SK-N-SH (cell line): ENCODE measurements around the gene PLLP. TPM values are rescaled to one million over a fixed set of nuclear protein-coding genes. Genes with fewer than 3 reads are reported as not detected.

Source experiments
- CTCF ChIA-PET: fragments of 300-600, 350-600 bp; formaldehyde crosslinking; extraction: SDS; loops from one replicate; lab custom pipeline; 2021; lab: Yijun Ruan, JAX
- POLR2A ChIA-PET: fragments of 350-600 bp; sonication (Branson Sonifier 250); formaldehyde crosslinking; extraction: SDS; loops from one replicate; lab custom pipeline; 2020; ENCODE audit warnings: antibody characterized with exemption, inconsistent platforms; lab: Yijun Ruan, JAX
- DNase-seq: peaks from one replicate; pipeline ENCODE4 v3.0.0; 2012
- H2AFZ ChIP-seq: fragments of 200-600 bp; sonication (generic); 2 replicates; pipeline ENCODE4 v1.8.1; 2016; ENCODE audit warnings: antibody characterized with exemption, mild to moderate bottlenecking, low read depth
- H3F3A ChIP-seq: fragments of 200-600 bp; sonication (generic); replicated peaks from 2 replicates; pipeline ENCODE3; 2016; ENCODE audit warnings: antibody characterized with exemption, mild to moderate bottlenecking; ENCODE audit not compliant: insufficient read depth
- H3K27ac ChIP-seq, 2 experiments: fragments of 200-500 bp in 1 of 2; fragments of 200-600 bp in 1 of 2; sonication (Bioruptor generic) in 1 of 2; sonication (generic), shearing (Covaris generic) in 1 of 2; 2 replicates each; pipeline versions ENCODE4 v1.5.1 to v1.6.1; 2014 to 2016; ENCODE audit warnings: low read depth in 2 of 2, inconsistent platforms in 1 of 2, low read length in 1 of 2, mild to moderate bottlenecking in 1 of 2, mixed read lengths in 1 of 2
- H3K27me3 ChIP-seq: fragments of 200-600 bp; sonication (generic), shearing (Covaris generic); 2 replicates; pipeline ENCODE4 v1.6.1; 2016; ENCODE audit warnings: mixed run types; ENCODE audit not compliant: insufficient read depth
- H3K36me3 ChIP-seq, 2 experiments: fragments of 200-500 bp in 1 of 2; fragments of 200-600 bp in 1 of 2; sonication (Bioruptor generic) in 1 of 2; sonication (generic) in 1 of 2; replicated peaks in 1 of 2; 2 replicates each; pipeline versions ENCODE3 to v1.5.1; 2014 to 2016; ENCODE audit warnings: low read length in 1 of 2, mild to moderate bottlenecking in 1 of 2; ENCODE audit not compliant: insufficient read depth in 2 of 2, control insufficient read depth in 1 of 2
- H3K4me1 ChIP-seq, 2 experiments: fragments of 200-500 bp in 1 of 2; fragments of 200-600 bp in 1 of 2; sonication (Bioruptor generic) in 1 of 2; sonication (generic), shearing (Covaris generic) in 1 of 2; 2 replicates each; pipeline versions ENCODE4 v1.5.1 to v1.6.1; 2014 to 2016; ENCODE audit warnings: low read depth in 1 of 2, low read length in 1 of 2, mixed run types in 1 of 2; ENCODE audit not compliant: insufficient read depth in 2 of 2, control insufficient read depth in 1 of 2
- H3K4me2 ChIP-seq: fragments of 200-600 bp; sonication (generic), shearing (Covaris generic); 2 replicates; pipeline ENCODE4 v1.6.1; 2017; ENCODE audit warnings: mixed run types
- H3K4me3 ChIP-seq, 2 experiments: fragments of 200-500 bp in 1 of 2; fragments of 200-600 bp in 1 of 2; sonication (Bioruptor generic) in 1 of 2; sonication (generic), shearing (Covaris generic) in 1 of 2; 2 replicates each; pipeline versions ENCODE4 v1.5.1 to v1.8.1; 2014 to 2016; ENCODE audit warnings: low read depth in 2 of 2, inconsistent platforms in 1 of 2, low read length in 1 of 2, mild to moderate bottlenecking in 1 of 2, mixed read lengths in 1 of 2, moderate library complexity in 1 of 2
- H3K79me2 ChIP-seq: fragments of 200-600 bp; sonication (generic); 2 replicates; pipeline ENCODE4 v1.8.1; 2017; ENCODE audit warnings: mild to moderate bottlenecking; ENCODE audit not compliant: insufficient read depth
- H3K9ac ChIP-seq: fragments of 200-600 bp; sonication (generic); 2 replicates; pipeline ENCODE4 v1.6.1; 2017; ENCODE audit warnings: mixed run types
- H3K9me2 ChIP-seq: fragments of 200-600 bp; sonication (generic); 2 replicates; pipeline ENCODE4 v1.6.1; 2017; ENCODE audit warnings: mixed run types
- H3K9me3 ChIP-seq: fragments of 200-600 bp; sonication (generic); 2 replicates; pipeline ENCODE4 v1.6.1; 2017; ENCODE audit warnings: mixed run types, mild to moderate bottlenecking, moderate library complexity
- H4K20me1 ChIP-seq: fragments of 200-600 bp; sonication (generic); 2 replicates; pipeline ENCODE4 v1.6.1; 2017; ENCODE audit warnings: mild to moderate bottlenecking, mixed run types; ENCODE audit not compliant: insufficient read depth
- JUND ChIP-seq: IDR thresholded peaks from 2 replicates; pipeline ENCODE4 v1.4.0; 2012
- WGBS: methylation state at CpG from one replicate; pipeline ENCODE4 v1.1.6; 2017; ENCODE audit warnings: low lambda C conversion rate; 5-methylcytosine and 5-hydroxymethylcytosine counted together
- polyA plus RNA-seq, 3 experiments: library from polyadenylated mRNA; depleted of rRNA; stranded (reverse); fragments of >200 nt; gene quantifications; 2 replicates each; pipeline ENCODE4 v1.2.3, GENCODE V29; 2012
- small RNA-seq, 7 experiments: library from RNA; depleted of rRNA; stranded (forward); fragments of <200 nt; gene quantifications; one replicate each; pipeline ENCODE3, GENCODE V24; 2012

PLLP gene
- polyA plus RNA-seq, 1 of the 3 experiments (the other 2 are of a cell fraction): 1.3 TPM

DNA sequence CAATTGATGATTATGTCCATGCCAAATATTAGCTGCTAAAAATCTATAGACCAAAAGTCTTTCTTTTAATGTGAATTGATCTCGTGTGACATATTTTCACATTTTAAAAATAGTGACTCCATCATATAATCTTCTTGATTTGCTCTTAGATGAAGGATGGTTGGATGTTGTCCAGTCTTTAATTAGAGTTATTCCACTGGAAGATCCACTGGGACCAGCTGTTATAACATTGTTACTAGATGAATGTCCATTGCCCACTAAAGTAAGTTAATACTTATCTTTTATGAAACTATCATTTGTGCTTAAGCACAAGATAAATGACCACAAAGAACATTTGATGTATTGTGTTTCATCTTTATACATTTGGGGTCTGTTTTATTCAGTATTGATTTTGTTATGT, 75.5 kb downstream of the PLLP start:
- no peak overlapping the region for H2AFZ ChIP-seq
- peaks cover 51 to 83% of the 10 kb centered on the region in 2 experiments for H3K36me3 ChIP-seq
- TF ChIP-seq JUND: no peak
- ChIA-PET CTCF (interaction anchor here (1.2 to 1.3 kb wide), 2 partner anchors 18 to 36 kb away, joined by 3 read pairs; partner anchors contain the start of gene ARL2BP), POLR2A (no interaction called here)
- no peak overlapping the region for H3K9ac ChIP-seq
- H3F3A ChIP-seq: peaks cover 6% of the 10 kb centered on the region
- no peak overlapping the region for H3K4me3 ChIP-seq
- H3K9me2 ChIP-seq: no peaks in the 10 kb centered on the region
- no peaks in the 10 kb centered on the region for H3K27me3 ChIP-seq
- no peak for DNase-seq
- no peaks in the 10 kb centered on the region; a peak in 1 of 4 replicates for H3K4me1 ChIP-seq
- H3K79me2 ChIP-seq: peaks cover 29% of the 10 kb centered on the region
- H4K20me1 ChIP-seq: no peaks in the 10 kb centered on the region
- H3K27ac ChIP-seq: no peak overlapping the region
- H3K4me2 ChIP-seq: no peak overlapping the region
- H3K9me3 ChIP-seq: no peaks in the 10 kb centered on the region
- WGBS: 98% methylated on average over 1 of the region's 1 CpG

Small RNA genes lying within 50 kb of the gene (small RNA-seq; reads per million reads assigned to genes)
- 0 reads per million in 7 experiments for gene AC108081.1

Other genes starting within 250 kb of the PLLP start
- gene CPNE2, start 192.1 kb downstream of the PLLP start, polyA plus RNA-seq (2012; rRNA removed): 63.8 and 73.0 TPM in 2 replicates
- 80.9 and 92.0 TPM in 2 replicates for gene PSME3IP1, start 98.6 kb downstream of the PLLP start, polyA plus RNA-seq (2012; rRNA removed)
- gene RSPRY1, start 98.3 kb downstream of the PLLP start, polyA plus RNA-seq (2012; rRNA removed): 16.6 and 21.7 TPM in 2 replicates
- gene ARL2BP, start 39.4 kb downstream of the PLLP start, polyA plus RNA-seq (2012; rRNA removed): 61.8 and 70.3 TPM in 2 replicates
- not detected in 2 replicates for gene CCL22, start 74.1 kb upstream of the PLLP start, polyA plus RNA-seq (2012; rRNA removed)
- gene CX3CL1, start 87.8 kb upstream of the PLLP start, polyA plus RNA-seq (2012; rRNA removed): 5.8 and 6.8 TPM in 2 replicates
- not detected in 2 replicates for gene CCL17, start 120.1 kb upstream of the PLLP start, polyA plus RNA-seq (2012; rRNA removed)
- gene CIAPIN1, start 162.7 kb upstream of the PLLP start, polyA plus RNA-seq (2012; rRNA removed): 43.6 and 63.3 TPM in 2 replicates
- gene COQ9, start 162.8 kb upstream of the PLLP start, polyA plus RNA-seq (2012; rRNA removed): 81.2 and 104 TPM in 2 replicates
- gene POLR2C, start 178.0 kb upstream of the PLLP start, polyA plus RNA-seq (2012; rRNA removed): 160 and 178 TPM in 2 replicates
- 28.4 and 36.9 TPM in 2 replicates for gene DOK4, start 201.8 kb upstream of the PLLP start, polyA plus RNA-seq (2012; rRNA removed)